Loucy (cell line): Measurements from ENCODE around the gene SLC11A1.

ENCODE experiments used
- H2AFZ ChIP-seq: fragments of 200-600 bp; sonication (generic); 2 replicates; pipeline ENCODE4 v1.6.0; 2016; ENCODE audit warnings: antibody characterized with exemption, mild to moderate bottlenecking, low read length, moderate library complexity
- H3F3A ChIP-seq: fragments of 200-600 bp; 2 replicates; pipeline ENCODE4 v1.6.0; 2016; ENCODE audit warnings: antibody characterized with exemption, low read depth, mild to moderate bottlenecking
- H3K27me3 ChIP-seq: fragments of 200-600 bp; sonication (generic); 2 replicates; pipeline ENCODE4 v1.6.1; 2014; ENCODE audit warnings: low read length, mild to moderate bottlenecking; ENCODE audit not compliant: insufficient read depth, poor library complexity, severe bottlenecking
- H3K36me3 ChIP-seq: fragments of 200-600 bp; sonication (generic); 2 replicates; pipeline ENCODE4 v1.6.1; 2016; ENCODE audit warnings: low read length; ENCODE audit not compliant: insufficient read depth
- H3K4me1 ChIP-seq: fragments of 200-600 bp; sonication (generic); 2 replicates; pipeline ENCODE4 v1.5.1; 2014; ENCODE audit warnings: low read length, mild to moderate bottlenecking; ENCODE audit not compliant: insufficient read depth, poor library complexity, severe bottlenecking
- H3K4me2 ChIP-seq: fragments of 200-600 bp; sonication (generic); 2 replicates; pipeline ENCODE4 v1.6.0; 2014; ENCODE audit warnings: antibody characterized with exemption, low read length, low read depth, mild to moderate bottlenecking; ENCODE audit not compliant: poor library complexity, severe bottlenecking
- H3K4me3 ChIP-seq: fragments of 200-600 bp; sonication (generic); 2 replicates; pipeline ENCODE4 v1.5.1; 2014; ENCODE audit warnings: low read length, mild to moderate bottlenecking, mixed read lengths; ENCODE audit not compliant: poor library complexity, severe bottlenecking
- H3K79me2 ChIP-seq: fragments of 200-600 bp; sonication (generic); 2 replicates; pipeline ENCODE4 v1.6.1; 2014; ENCODE audit warnings: low read length; ENCODE audit not compliant: insufficient read depth
- H3K9ac ChIP-seq: fragments of 200-600 bp; sonication (generic); 2 replicates; pipeline ENCODE4 v1.6.0; 2014; ENCODE audit warnings: mild to moderate bottlenecking, low read depth, low read length, moderate library complexity; ENCODE audit not compliant: poor library complexity, severe bottlenecking
- H3K9me2 ChIP-seq: fragments of 200-600 bp; sonication (generic); replicated peaks from 2 replicates; pipeline ENCODE4 v1.6.1; 2016; ENCODE audit warnings: low read depth, low read length, mixed read lengths
- H3K9me3 ChIP-seq: fragments of 200-600 bp; sonication (generic); 2 replicates; pipeline ENCODE4 v1.6.1; 2014; ENCODE audit warnings: mild to moderate bottlenecking, antibody characterized with exemption, low read length, low read depth; ENCODE audit not compliant: insufficient read depth
- H4K20me1 ChIP-seq: fragments of 200-600 bp; sonication (generic); 2 replicates; pipeline ENCODE4 v1.6.0; 2014; ENCODE audit warnings: antibody characterized with exemption, low read length, mild to moderate bottlenecking; ENCODE audit not compliant: insufficient read depth, poor library complexity, severe bottlenecking
- EZH2phosphoT487 ChIP-seq: fragments of 200-600 bp; IDR thresholded peaks from 2 replicates; pipeline ENCODE4 v1.6.1; 2018; ENCODE audit warnings: antibody characterized with exemption, mild to moderate bottlenecking, moderate library complexity, borderline replicate concordance
- TF ChIP-seq, protein P1 (sequence below): fragments of 200-600 bp; sonication (generic); conservative IDR thresholded peaks from 2 replicates; pipeline ENCODE4 v1.5.1; 2014; ENCODE audit warnings: mild to moderate bottlenecking, antibody characterized with exemption, low read length

Gene SLC11A1

GRCh38 chr2:218397463-218397819, 15.4 kb downstream of the SLC11A1 start:
- H3K4me2 ChIP-seq, result peak overlapping the region; percentile 74
- H3F3A ChIP-seq, result 0 out of 2 replicates have a peak, but pooled peaks cover 2% of the 10 kb centered on the region
- H3K9me2 ChIP-seq, result no peaks in the 10 kb centered on the region
- H3K4me3 ChIP-seq, result peak overlapping the region; percentile 84
- peaks cover 44% of the 10 kb centered on the region for H3K79me2 ChIP-seq
- TF ChIP-seq, protein P1, sequence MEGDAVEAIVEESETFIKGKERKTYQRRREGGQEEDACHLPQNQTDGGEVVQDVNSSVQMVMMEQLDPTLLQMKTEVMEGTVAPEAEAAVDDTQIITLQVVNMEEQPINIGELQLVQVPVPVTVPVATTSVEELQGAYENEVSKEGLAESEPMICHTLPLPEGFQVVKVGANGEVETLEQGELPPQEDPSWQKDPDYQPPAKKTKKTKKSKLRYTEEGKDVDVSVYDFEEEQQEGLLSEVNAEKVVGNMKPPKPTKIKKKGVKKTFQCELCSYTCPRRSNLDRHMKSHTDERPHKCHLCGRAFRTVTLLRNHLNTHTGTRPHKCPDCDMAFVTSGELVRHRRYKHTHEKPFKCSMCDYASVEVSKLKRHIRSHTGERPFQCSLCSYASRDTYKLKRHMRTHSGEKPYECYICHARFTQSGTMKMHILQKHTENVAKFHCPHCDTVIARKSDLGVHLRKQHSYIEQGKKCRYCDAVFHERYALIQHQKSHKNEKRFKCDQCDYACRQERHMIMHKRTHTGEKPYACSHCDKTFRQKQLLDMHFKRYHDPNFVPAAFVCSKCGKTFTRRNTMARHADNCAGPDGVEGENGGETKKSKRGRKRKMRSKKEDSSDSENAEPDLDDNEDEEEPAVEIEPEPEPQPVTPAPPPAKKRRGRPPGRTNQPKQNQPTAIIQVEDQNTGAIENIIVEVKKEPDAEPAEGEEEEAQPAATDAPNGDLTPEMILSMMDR, result no peak
- TF ChIP-seq EZH2phosphoT487, result no peak
- H3K9me3 ChIP-seq, result no peaks in the 10 kb centered on the region
- H3K4me1 ChIP-seq, result peaks cover 48% of the 10 kb centered on the region
- H3K9ac ChIP-seq, result peak overlapping the region; percentile 83
- no peaks in the 10 kb centered on the region for H3K27me3 ChIP-seq
- peaks cover 5% of the 10 kb centered on the region; the same call in 1 of the 2 replicates for H3K36me3 ChIP-seq
- H4K20me1 ChIP-seq, result peaks cover 15% of the 10 kb centered on the region
- peak overlapping the region; percentile 16; the same call in 1 of the 2 replicates for H2AFZ ChIP-seq

DNA sequence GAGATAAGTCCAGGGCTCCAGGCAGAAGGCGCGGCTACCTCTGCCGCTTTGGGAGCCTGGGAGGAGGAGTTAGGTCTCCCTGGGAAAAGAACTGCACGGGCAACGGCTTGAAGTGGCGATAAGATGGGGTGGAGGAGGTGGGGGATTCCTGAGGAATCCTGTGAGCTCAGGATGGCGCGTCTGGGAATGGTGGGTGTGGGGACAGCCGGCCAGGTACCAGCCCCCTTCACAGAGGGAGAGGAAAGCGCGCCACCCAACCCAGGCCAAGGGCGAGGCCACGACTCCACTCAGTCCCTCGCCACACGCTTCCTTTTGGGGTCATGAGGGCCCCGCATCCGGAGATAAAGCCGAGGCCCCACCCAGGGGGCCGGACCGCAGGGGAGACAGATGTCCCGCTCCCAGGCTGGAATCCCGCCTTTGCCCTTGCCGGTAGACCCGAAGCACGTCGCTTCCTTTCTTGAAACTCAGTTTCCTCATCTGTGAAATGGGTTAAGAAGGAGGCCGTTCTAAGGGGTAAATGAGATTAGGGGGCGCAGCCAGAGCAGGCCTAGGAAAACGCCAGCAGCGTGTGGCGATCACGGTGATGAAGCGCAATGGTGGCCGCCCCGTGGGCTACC, 15.9 kb downstream of the SLC11A1 start:
- H2AFZ ChIP-seq, result peak overlapping the region; percentile 16; the same call in 1 of the 2 replicates
- no peak for TF ChIP-seq EZH2phosphoT487
- TF ChIP-seq, protein P1, result no peak
- H3K4me2 ChIP-seq, result peak overlapping the region; percentile 74
- H3K79me2 ChIP-seq, result peaks cover 49% of the 10 kb centered on the region
- peaks cover 20% of the 10 kb centered on the region for H4K20me1 ChIP-seq
- no peaks in the 10 kb centered on the region for H3K9me3 ChIP-seq
- 0 out of 2 replicates have a peak, but pooled peaks cover 2% of the 10 kb centered on the region for H3F3A ChIP-seq
- peak overlapping the region; percentile 84 for H3K4me3 ChIP-seq
- H3K27me3 ChIP-seq, result no peaks in the 10 kb centered on the region
- peaks cover 6% of the 10 kb centered on the region; the same call in 1 of the 2 replicates for H3K36me3 ChIP-seq
- peak overlapping the region; percentile 83 for H3K9ac ChIP-seq
- H3K9me2 ChIP-seq, result no peaks in the 10 kb centered on the region
- peaks cover 50% of the 10 kb centered on the region for H3K4me1 ChIP-seq

DNA sequence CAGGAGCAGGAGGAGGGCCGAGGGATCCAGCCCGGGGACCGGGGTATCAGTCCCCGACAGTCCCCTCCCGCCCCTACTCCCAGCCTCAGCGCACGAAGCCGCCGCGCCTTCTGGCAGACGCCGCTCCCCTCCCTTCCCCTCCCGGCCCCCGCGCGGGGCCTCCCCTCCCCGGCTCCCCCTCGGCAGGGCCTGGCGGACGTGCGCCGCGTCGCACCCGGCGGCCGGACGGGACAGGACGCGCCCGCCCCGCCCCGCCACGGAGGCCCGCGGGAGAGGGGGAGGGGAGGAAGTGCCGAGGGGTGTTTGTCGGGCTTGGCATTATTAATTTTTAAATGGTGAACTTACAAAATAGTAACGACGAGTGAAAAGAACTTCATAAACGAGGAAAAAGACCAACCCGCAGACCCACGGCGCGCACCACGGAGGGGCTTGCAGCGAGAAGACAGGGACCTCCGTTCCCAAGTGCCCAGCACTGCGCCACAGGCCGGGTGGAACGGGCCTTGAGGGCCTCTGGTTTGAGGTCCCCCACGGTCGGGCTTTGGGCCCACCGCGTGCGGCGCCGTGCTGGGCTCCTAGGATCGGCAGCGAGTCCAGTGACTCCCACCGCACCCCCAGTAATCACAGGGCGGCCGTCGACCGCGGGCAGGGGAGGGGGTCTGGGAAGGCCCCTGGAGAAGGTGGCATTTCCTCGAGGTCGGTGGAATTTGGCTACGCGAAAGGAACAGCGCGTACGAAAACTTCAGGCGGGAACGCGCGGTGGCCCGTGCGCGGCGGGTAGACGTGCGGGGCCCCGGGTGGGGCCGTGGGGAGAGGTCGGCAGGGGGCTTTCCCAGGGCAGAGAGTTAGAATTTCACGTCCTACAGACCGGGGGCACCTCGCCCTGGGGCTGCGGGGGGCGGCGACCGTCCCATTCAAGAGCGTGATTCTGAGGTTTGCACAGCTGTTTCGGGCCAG, 16.6 kb downstream of the SLC11A1 start:
- Histone ChIP-seq H3F3A (0 out of 2 replicates have a peak, but pooled peaks cover 2% of the 10 kb centered on the region), H3K36me3 (peaks cover 14% of the 10 kb centered on the region; the same call in 1 of the 2 replicates), H3K9me3 (no peaks in the 10 kb centered on the region), H2AFZ (peak overlapping the region; percentile 32), H3K4me2 (peak overlapping the region; percentile 74), H4K20me1 (peaks cover 26% of the 10 kb centered on the region), H3K4me1 (peaks cover 47% of the 10 kb centered on the region), H3K4me3 (peak overlapping the region; percentile 84), H3K27me3 (no peaks in the 10 kb centered on the region), H3K79me2 (peaks cover 56% of the 10 kb centered on the region), H3K9me2 (no peaks in the 10 kb centered on the region), H3K9ac (peak overlapping the region; percentile 83)
- TF ChIP-seq EZH2phosphoT487, result no peak
- TF ChIP-seq, protein P1, result no peak
